Mesenteric fat pad (tissue), 1 donor: ENCODE results near the gene METAP2. TPM values are rescaled to one million over a fixed set of nuclear protein-coding genes. Genes with fewer than 3 reads are reported as not detected.
"Not testable (repeated sequence)": the region's sequence is repeated elsewhere in the genome, so short reads cannot be mapped to it uniquely, and the experiment has no call there.

Source experiments
- DNase-seq: peaks from one replicate; pipeline ENCODE4 v3.0.0-alpha.2; 2020; ENCODE audit warnings: low spot score
- total RNA-seq: library from RNA; stranded (reverse); fragmentation: NEBNext Ultra II Directional; extraction: Animal tissue kit (Norgen Biotek cat#: 25700); gene quantifications from one replicate; pipeline ENCODE4 v1.2.1, GENCODE V29; 2021
- donor health status: DM: yes; HTN: yes; CAD: no.

Gene METAP2
- total RNA-seq, 1 donor from 2014 or later = 55.6 TPM

DNA sequence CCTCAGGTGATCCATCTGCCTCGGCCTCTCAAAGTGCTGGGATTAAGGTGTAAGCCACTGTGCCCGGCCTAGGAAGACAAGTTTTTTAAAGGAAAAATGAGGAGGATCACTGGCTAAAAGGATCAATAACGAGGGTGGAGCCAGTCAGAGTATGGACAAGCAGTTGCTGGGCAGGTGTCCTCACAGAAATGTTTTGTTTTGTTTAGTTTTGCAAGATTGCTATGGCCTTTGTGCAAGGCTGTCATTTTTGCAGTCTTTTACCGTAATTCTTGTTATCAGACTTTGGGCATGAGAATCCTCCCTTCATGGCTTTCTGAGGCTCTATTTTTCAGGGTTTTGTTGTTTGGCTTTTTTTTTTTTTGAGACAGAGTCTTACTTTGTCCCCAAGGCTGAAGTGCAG, 11.9 kb upstream of the METAP2 start:
- no peak for DNase-seq

DNA sequence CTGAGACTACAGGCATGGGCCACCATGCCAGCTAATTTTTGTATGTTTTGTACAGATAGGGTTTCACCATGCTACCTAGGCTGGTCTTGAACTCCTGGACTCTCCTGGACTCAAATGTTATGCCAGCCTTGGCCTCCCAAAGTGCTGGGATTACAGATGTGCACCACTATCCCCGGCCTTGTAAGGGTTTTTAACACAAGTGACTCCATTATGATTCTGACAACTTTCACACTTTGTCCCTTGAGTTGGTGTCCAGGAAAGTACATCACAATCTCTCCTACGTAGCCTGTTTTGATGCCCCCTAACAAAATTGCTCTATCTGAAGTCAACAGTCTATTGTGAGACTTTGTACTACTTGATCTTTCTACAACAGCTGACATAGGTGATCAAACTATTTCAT, 11.4 kb upstream of the METAP2 start:
- DNase-seq = no peak

DNA sequence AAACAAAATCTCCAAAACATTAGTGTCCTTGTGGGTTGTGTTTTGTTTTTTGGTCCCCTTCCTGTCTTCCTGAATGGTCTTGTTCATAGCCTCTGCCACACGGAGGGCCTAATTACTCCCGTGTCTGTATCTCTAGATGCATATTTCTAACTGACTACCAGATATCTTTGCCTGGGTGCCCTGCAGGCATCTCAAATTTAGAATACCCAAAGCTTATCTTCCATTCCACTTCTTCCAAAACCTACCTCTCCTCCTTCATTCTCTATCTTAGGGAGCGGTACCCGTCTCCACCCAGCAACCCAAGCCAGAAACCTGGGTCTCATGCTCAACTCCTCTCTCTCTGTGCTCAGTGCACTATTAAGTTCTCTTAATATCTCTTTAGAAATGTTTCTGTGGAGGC, 10.9 kb upstream of the METAP2 start:
- no peak for DNase-seq

DNA sequence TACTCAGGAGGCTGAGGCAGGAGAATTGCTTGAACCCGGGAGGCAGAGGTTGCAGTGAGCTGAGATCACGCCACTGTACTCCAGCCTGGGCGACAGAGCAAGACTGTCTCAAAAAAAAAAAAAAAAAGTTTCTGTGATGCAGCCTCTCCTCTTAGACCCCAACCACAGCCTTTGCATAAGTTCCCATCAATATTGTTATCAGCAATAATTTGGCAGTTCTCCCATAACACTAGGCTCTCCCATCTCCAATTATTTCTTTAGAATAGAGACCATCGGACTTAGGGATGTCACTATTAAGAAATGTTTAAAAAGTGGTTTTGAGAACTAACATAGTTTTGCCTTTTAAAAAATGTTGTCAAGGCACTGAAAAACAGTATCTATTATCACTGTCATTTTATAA, 10.2 kb upstream of the METAP2 start:
- DNase-seq = not testable (repeated sequence)

DNA sequence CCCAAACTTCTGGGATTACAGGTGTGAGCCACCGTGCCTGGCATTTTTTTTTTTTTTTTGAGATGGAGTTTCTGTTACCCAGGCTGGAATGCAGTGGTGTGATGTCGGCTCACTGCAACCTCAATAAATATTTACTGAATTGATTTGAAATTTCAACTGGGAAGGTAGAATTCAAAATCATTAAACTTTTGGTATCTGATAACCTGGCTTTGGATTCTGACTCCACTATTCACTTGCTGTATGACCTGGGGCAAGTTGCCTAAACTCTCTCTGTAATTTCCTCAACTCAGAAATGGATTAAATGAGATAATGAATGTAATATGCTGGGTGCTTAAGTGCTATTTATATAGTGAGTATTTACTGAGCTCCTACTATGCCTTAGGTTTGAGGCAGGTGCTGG, 8.7 kb upstream of the METAP2 start:
- no peak for DNase-seq

DNA sequence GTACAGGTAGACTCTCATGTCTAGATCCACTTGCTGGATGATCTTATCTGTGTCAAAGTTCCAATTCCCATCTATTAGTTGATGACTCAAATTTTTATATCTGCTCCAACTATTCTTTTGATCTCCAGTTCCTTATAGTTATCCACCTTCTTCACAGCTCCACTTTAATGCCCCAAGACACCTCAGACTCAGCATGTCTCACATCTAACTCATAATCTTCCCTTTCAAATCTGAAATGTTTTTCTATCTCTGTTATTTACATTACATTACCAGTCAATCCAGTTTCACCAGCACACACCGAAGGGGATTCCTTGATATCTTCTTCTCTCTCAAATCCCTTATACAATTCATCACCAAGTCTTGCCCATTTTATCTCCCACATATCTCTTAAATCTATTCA, 3.7 kb upstream of the METAP2 start:
- DNase-seq = no peak

DNA sequence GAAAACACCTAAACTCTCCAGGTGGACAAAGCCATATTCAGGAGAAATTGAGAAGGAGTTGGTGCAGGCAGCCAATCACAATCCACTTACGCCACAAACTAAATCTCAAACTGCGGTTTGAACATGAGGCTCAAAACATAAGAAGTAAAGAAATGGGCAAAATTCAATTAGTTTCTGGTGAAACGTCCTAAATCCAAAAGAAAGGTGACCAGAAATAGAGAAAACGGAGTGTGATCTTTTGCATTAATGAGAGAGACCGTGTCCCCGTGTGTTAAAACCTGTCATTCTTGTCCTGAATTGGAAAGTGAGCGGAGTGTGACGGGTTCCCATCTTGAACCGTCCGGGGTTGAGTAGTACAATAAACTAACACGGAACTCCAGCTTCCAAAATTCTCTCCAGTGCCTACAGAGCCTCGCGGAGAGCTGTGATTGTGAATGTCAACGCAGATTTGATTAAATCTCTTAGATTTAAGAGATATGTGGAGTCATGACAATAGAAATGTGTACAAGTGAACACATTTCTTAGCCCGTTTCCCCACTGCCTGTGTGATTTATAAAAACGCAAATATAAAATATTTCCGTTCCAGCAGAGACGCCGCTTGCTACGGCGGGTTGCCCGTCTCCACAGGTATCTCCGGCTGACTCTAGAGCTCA, 595 bp upstream of the METAP2 start:
- DNase-seq = no peak

DNA sequence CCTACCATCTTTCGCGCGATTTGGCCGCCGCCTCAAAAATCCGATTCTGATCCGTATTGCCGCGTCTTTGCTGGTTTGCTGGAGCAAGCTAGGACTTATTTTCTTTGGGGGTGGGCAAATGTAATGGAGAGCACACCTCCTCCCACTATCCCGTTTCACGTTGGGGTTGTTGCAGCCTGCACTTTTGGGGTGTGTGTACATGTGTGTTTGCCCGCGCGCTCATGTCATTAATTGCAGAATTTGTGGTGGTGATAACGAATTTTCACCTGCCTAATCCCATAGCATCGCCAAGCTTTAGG, 657 bp downstream of the METAP2 start:
- no peak for DNase-seq

DNA sequence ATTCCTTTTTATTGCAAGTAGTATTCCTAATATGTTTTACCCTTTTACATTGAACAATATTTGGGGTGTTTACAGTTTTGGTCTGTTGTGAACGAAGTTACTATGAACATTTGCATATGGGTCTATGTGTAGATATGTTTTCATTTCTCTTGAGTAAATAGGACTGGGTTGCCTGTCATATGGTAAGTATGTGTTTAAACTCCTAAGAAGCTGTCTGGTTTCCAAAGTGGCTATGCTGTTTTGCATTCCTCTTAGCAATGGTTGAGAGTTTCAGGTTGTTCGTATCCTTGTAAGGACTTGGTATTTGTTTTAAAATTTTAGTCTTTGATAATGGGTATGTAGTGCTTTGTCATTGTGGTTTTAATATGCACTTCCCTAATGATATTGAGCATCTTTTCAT, 6.3 kb downstream of the METAP2 start:
- no peak for DNase-seq

DNA sequence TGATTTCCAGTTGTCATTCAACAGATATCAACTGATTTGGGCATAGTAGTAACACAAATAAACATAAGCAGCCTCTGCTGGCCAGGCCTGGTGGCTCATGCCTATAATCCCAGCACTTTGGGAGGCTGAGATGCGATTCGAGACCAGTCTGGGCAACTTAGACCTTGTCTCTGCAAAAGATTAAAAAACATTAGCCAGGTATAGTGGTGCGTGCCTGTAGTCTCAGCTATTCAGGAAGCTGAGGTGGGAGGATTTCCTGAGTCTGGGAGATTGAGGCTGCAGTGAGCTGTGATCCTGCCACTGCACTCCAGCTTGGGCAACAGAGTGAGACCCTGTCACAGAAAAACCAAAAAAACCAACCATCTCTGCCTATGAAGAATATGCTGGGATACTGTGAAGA, 7.1 kb downstream of the METAP2 start:
- DNase-seq = no peak

DNA sequence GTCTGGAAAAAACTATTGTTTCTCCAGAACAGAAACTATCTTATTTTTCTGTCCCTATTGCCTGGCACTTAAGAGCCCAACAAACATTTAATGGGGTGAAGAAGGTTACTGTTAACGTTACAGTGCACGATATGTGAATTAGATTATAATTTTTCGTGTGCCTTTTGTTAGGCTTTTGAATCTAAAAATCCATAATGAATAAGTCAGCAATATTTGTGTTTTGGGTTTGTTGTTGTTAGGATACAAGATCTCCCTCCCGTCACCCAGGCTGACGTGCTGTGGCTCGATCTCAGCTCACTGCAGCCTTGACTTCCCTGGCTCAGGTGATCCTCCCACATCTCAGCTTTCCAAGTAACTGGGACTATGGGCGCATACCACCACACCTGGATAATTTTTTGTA, 7.9 kb downstream of the METAP2 start:
- DNase-seq = no peak

DNA sequence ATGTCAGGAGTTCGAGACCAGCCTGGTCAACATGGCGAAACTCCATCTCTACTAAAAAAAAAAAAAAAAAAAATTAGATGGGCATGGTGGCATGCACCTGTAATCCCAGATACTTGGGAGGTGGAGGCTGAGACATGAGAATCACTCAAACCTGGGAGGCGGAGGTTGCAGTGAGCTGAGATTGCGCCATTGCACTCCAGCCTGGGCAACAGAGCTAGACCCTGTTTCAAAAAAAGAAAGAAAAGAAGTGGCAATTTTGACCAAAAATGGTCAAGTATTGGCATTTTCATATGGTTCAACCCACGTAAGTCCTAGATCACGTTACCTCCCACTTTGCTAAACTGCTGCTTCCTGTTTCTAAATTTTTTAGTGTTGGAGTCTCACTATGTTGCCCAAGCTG, 8.6 kb downstream of the METAP2 start:
- not testable (repeated sequence) for DNase-seq

DNA sequence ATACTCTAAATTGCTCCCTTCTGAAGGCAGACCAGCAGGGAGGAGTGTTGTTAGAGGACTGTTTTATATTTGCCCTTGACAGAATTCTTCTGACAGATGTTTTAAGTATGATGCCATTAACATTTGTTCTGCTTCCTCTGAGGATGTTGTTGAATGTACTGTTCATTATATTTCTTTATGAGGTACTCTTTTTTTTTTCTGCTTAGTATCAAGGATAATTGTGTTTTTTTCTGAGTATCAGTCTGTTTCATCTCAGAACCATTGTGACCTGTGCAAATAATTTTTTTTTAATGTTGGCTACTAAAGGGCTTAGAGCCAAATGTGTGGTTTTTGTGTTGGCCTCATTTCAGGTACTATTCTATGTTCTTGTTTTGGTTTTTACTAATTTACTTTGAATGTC, 10.6 kb downstream of the METAP2 start:
- no peak for DNase-seq

DNA sequence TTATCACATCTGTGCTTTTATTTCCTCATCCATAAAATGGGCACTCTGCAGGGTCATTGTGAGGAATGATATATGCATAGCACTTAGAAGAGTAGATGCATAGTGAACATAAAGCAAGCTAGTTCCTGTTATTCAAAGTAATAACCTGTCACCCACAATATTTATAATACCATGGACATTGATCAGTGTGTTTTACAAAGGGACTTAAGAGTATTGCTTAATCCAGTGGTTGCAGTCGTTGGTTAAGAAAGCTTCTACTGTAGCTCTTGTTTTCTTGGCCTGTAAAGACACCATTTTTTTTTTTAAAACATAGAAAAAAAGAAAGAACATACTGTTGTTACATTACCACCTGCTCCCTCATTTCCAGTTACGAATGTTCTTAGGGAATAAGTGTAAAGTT, 13.1 kb downstream of the METAP2 start:
- DNase-seq = no peak

DNA sequence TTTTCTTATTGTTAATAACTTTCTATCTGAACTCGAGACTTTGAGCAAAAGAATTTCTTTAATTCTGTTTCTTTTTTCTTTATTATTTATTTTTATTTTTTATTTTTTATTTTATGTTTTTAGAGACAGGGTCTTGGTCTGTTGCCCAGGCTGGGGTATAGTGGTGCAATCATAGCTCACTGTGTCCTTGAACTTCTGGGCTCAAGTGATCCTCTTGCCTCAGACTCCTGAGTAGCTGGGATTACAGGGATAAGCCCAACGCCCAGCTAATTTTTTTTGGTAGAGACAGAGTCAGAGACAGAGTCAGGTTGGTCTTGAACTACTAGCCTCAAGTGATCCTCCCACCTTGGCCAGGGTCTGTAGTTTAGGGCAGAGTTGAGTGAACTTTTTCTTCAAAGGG, 18.5 kb downstream of the METAP2 start:
- no peak for DNase-seq

DNA sequence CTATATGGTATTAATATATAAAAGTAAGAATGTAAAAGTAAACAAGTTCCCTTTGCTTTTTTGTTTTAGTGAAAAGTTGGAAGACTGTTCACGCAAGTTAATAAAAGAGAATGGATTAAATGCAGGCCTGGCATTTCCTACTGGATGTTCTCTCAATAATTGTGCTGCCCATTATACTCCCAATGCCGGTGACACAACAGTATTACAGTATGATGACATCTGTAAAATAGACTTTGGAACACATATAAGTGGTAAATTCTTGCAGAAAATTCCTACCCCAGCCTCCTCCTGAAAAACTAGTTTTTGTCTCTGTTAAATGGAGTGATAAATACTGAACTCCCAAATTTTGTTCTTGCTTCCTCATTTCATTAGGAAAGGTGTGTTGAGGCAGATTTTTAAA, 20.9 kb downstream of the METAP2 start:
- no peak for DNase-seq

DNA sequence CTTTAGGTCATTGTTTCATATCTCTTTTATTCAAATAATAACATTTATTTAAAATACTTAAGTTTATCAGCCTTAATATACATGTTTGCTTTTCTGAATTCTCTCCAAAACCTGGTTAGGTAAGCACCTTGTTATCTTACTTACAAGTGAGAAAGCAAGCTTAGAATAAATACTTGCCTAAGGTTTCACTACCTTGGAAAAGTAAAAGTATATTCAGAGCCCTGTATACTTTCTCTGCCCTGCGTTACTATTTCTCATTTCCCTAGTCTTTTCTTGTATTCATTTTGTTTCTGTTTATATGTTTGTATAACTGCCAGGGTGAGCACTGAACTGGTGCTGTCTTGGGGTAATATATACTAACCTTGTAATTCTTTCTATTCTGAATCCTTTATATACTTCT, 21.5 kb downstream of the METAP2 start:
- DNase-seq = no peak

DNA sequence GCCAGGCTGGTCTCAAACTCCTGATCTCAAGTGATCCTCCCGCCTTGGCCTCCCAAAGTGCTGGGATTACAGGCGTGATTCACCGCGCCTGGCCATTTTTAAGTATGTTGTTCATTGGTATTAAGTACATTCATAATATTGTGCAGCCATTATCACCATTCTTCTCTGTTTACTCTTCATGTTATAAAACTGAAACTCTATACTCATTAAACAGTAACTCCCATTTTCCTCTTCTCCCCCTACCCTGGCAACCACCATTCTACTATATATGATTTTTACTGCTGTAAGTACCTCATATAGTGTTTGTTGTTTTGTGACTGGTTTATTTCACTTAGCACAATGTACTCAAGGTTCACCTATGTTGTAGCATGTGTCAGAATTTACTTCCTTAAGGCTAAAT, 23.1 kb downstream of the METAP2 start:
- DNase-seq = no peak

DNA sequence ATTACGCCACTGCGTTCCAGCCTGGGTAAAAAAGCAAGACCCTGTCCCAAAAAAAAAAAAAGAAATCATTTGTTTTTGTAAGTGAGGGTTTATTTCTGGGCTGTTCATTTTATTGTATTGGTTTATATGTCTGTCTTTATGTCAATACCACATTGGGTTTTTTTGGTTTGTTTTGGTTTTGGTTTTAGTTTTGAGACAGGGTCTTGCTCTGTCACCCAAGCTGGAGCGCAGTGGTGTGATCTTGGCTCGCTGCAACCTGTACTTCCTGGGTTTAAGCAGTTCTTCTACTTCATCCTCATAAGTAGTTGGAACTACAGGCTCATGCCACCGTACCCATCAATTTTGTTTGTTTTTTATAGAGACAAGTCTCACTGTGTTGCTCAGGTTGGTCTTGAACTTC, 25.0 kb downstream of the METAP2 start:
- DNase-seq = no peak

DNA sequence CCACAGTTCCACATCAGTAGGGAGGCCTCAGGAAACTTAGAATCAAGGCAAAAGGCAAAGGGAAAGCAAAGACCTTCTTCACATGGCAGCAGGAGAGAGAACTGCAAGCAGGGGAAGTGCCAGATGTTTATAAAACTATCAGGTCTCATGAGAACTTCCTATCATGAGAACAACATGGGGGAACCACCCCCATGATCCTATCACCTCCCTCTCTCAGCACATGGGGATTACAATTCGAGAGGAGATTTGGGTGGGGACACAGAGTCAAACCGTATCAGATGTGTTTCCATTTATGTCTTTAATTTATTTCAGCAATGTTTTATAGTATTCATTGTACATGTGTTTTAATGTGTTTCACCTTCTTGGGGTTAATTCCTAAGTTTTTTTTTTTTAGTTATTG, 25.8 kb downstream of the METAP2 start:
- DNase-seq = no peak

DNA sequence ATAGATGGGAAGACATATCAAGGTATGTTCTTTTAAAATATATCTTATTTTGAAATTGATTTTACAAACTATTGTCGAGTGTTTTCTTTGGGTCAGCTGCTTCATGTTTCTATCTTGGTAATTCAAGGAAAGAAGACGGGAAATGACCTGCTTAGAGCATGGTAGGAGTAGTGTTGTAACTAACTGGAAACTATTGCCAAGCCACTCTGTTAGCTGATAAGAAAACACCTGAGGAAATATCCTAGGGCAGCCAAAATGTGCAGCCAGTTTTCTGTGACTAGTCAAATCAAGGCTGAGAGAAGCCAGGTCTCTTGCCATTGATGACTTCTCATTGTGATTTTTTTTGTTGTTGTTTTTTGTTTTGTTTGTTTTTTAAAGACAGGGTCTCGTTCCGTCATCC, 30.2 kb downstream of the METAP2 start:
- no peak for DNase-seq

DNA sequence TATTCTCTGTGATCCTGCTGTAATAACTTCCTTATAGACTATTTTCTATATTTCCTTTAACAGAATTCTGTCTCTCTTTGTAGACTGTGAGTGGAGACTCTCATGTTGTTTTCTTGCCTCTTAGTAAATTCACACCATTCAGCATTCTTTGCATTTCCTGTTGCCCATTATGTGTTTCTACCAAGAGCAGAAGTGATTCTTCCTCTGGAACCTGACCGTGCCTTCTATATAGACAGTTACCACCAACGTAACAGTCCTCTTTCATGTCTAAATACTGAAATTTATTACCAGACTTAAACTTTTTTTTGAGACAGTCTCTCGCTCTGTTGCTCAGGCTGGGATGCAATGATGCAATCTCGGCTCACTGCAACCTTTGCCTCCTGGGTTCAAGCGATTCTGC, 31.1 kb downstream of the METAP2 start:
- DNase-seq = no peak

DNA sequence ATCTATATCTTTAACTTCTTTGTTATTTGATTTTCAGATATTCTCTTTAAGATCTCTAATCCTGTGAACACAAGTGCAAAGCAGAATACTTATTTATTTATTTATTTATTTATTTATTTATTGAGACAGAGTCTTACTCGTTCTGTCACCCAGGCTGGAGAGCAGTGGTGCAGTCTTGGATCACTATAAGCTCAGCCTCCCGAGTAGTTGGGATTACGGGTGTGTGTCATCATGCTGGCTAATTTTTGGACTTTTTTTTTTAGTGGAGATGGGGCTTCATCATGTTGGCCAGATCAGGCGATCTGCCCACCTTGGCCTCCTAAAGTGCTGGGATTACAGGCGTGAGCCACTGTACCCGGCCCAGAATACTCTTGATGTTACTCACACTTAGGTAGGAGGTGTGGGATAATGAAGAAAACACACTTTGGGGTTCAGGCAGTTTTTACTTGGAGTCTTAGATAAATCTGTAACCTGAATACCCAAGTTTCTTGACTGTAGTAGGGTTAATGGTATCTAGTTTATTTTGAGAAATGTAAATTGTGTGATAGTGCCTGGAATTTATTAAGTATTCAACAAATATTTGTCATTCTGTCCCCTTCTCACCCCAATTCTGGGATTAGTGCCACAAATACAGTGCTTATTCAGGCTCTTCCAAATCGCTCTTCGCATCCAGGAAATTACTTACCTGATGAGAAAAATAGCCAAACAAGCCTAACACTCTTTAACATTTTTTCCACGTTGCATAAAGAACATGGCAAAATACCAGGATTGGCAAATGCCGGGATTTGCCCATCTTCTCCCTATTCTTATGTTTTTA, 33.0 kb downstream of the METAP2 start:
- DNase-seq = no peak
